GM21515 (cell line): ENCODE results near the gene ARL3.
"Not testable (repeated sequence)": the region's sequence is repeated elsewhere in the genome, so short reads cannot be mapped to it uniquely, and the experiment has no call there.

ENCODE experiments used
- ATAC-seq: cut with Tn5 transposase; IDR thresholded peaks from one replicate; pipeline ENCODE4 v1.9.1; 2021; ENCODE audit not compliant: unreplicated experiment

Gene ARL3

GRCh38 chr10:102738692-102739121, 24.5 kb upstream of the ARL3 start:
- no peak for ATAC-seq

DNA sequence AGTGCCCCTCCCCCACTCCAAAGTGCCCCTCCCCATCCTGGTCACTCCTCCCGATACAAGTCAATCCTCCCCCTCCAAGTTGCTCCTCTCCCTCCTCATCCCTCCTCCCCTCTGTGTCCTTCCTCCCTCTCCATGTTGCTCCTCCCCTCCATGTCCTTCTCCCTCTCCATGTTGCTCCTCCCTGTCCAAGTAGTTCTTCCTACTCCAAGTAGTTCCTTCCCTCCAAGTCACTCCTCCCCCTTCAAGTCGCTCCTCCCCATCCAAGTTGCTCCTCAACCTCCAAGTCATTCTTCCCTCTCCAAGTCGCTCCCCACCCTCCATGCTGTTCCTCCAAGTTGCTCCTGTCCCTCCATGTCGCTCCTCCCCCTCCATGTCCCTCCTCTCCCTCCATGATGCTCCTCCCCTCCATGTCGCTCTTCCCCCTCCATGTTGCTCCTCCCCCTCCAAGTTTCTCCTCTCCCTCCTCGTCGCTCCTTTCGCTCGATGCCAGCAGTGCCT, 20.9 kb upstream of the ARL3 start:
- no peak for ATAC-seq

GRCh38 chr10:102732661-102733060, 18.5 kb upstream of the ARL3 start:
- no peak for ATAC-seq

GRCh38 chr10:102731222-102731800, 17.1 kb upstream of the ARL3 start:
- no peak for ATAC-seq

GRCh38 chr10:102729029-102730026, 15.1 kb upstream of the ARL3 start:
- ATAC-seq: no peak

DNA sequence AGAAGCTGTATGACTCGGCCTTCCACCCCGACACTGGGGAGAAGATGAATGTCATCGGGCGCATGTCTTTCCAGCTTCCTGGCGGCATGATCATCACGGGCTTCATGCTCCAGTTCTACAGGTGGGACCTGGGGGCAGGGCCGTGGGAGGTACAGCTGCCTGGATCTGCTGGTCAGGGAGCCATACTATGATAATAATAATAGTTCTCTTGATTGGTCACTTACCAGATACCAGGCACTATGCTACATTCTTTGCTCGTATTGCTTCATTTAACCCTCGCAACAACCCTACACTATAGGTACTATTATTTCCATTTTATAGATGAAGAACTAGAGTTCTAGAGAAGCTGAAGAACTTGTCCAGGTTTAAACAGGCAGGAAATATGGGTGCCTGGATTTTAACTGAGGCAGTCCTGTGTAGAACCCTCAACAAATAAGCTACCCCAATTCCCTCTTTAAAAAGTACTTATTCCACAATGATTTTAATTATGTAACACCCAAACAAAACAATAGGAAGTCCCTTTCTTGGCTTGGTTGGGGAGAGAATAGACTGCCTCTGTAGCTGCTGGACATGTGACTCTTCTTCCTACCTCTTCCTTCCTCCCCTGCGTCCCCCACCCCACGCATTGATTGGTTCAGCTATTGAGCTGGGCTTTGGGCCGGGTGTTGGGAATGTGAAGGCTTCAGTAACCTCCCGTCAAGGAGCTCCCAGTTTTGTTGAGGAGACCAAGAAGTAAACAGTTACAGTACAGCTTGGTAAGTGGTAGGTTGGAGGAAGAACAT, 13.0 kb upstream of the ARL3 start:
- ATAC-seq: no peak

DNA sequence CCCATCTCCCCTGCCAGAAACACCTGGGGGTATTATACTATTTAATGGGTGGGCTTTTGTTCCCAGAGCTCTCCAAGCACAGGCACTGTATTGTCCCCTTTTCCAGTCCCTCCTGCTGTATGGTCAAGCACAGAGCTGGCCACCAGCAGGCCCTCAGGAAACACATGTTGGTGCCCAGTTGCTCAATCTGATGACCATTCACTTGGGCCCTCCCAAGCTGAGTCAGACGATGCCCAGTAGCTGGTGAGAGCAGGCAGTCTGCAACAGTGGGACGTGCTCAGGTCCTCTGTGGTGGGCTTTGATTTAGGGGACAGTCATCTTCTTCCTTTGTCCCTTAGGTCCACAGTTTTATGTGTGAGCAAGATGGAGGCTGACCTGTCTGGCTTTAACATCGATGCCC, 12.1 kb upstream of the ARL3 start:
- ATAC-seq: no peak

GRCh38 chr10:102723989-102724388, 9.8 kb upstream of the ARL3 start:
- no peak for ATAC-seq

DNA sequence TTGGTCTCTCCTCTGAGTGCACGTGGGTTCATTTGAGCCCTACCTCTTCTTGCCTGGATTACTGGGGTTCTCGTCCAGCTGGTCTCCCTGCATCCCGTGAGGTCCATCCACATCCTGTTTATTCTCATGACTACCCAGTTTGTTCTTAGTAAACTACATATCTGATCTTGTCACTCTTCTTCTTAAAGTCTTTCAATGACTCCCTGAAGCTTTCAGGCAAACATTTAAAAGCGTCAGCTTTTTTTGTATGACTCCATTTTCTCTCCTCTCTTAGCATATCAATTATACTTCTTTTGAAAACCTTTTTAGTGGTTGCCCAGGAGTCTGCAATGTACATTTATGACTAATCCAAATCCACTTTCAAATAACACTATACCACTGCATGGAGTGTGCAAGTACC, 7.8 kb upstream of the ARL3 start:
- ATAC-seq: no peak

GRCh38 chr10:102720775-102721301, 6.6 kb upstream of the ARL3 start:
- no peak for ATAC-seq

GRCh38 chr10:102720337-102720736, 6.1 kb upstream of the ARL3 start:
- ATAC-seq: no peak

DNA sequence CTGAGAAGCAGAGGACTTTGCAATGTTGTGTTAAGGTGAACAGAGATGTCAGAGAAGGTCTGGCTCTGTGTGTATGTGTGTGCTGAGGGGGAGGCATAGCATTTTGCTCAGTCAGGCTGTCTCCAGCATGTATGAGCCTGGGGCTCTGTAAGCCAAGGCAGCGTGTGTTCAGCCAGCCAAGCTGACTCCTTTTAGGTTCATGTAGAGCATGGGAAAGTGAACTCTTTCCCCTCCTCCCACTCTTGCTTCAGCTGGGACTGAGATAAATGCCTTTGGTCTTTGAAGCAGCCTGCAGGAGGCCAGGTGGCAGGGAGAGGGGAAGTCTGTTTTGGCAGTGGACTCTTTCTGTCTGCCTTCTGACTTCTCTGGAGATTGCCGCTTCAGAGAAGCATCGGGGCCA, 4.0 kb upstream of the ARL3 start:
- no peak for ATAC-seq

DNA sequence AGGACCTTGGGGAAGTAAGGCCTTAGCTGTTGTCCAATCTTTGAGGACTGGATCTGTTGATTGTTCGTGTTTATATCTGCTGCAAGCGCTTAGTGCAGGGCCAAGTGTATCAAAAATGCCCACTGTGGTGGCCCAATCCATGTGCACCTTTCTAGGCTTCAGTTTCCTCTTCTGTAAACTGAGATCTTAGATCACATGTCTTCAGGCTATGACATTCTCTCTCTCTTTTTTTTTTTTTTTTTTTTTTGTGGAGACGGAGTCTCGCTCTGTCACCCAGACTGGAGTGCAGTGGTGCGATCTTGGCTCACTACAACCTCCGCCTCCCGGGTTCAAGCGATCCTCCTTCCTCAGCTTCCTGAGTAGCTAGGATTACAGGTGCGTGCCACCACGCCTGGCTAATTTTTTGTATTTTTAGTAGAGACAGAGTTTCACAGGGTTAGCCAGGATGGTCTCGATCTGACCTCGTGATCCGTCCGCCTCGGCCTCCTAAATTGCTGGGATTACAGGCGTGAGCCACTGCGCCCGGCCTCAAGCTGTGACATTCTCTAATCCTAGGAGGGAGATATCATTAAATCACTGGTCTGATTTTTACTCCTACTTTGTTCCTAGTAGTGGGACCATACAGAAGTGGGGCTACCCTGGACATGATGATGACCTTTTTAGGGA, 2.8 kb upstream of the ARL3 start:
- ATAC-seq: not testable (repeated sequence)

GRCh38 chr10:102715880-102716279, 1.7 kb upstream of the ARL3 start:
- ATAC-seq: no peak

GRCh38 chr10:102714621-102715455, 641 bp upstream of the ARL3 start, which contains the start of gene SFXN2:
Gene SFXN2 (plus strand): TSS chr10:102714636. CDS start chr10:102726637, 12,001 bp downstream.
- ATAC-seq: peak; percentile 24

DNA sequence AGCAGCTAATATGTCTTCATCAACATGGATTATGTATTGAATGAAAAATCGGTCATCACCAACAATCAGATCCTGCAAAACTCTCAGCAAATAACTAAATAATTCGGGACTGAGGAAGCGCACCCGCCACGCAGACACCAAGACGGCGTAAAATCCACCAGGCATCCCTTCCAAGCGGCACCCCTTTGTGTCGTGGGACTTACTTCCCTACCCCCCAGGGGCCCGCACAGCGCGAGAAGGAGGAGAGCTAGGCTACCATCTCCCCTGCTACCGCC, 721 bp downstream of the ARL3 start:
- ATAC-seq: peak; percentile 44

DNA sequence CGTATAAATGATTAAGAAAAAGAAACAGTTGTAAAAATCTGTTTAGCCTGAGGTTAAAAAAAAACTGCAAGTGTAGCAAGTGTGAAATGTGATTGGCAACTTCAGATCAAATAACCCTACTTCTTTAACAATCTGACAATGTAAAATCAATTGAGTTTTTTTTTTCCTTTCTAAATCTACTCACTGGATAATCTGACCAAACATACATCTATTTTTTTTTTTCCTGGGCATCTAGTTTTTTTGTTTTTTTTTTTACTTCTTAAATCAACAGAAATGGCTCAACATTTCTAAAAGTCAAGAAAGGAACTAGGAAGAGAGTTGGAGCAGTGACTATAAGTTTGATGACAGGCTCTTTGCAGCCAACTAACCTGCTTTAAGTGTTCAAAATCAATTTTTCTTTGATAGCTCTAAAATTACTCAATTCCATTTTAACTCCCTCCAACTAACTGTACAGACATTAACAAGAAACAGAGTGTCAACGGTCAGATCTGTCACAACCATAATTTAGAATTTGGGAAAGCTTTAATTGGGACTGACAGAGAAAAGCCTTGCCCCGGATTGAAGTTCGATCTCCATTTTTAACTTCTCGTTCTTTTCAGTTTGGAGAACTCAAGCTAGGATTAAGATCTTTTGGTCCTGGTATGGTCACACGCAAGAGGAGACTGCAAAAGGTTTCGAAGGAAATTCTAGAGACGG, 1.2 kb downstream of the ARL3 start:
- no peak for ATAC-seq

DNA sequence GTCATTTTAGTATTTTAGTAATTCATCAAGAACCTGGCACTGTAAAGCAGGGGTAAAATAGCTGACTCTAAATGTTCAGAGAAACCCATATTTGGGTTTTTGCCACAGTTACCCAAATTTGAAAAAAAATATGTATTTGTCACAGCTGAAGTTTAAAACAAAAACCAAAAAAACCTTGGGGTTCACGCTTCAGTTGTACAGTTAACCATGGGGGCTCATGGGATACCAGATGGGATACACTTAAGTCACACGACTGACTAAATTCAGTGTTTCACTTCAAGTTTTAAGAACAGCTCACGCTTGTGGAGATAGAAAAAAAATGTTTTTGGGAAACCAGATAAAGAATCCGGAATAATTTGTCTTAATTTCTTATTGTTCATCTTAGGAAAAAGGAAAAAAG, 2.1 kb downstream of the ARL3 start:
- ATAC-seq: no peak

GRCh38 chr10:102710609-102711008, 3.6 kb downstream of the ARL3 start:
- no peak for ATAC-seq
